A549 treated with AZD9567 at 1 μM for 4 hours (cell line): ENCODE measurements around the gene TMEM9. TPM values are rescaled to one million over a fixed set of nuclear protein-coding genes. Genes with fewer than 3 reads are reported as not detected.

Experiments
- total RNA-seq: library from RNA; stranded (reverse); fragments of 200-300 nt; extraction: Qiagen RNA extraction; gene quantifications from 5 replicates; pipeline ENCODE4 v1.2.3, GENCODE V29; 2022; ENCODE audit not compliant: insufficient read depth

TMEM9 gene
- 82.1 to 90.8 TPM (median 87.0 TPM) in 5 replicates for total RNA-seq

DNA sequence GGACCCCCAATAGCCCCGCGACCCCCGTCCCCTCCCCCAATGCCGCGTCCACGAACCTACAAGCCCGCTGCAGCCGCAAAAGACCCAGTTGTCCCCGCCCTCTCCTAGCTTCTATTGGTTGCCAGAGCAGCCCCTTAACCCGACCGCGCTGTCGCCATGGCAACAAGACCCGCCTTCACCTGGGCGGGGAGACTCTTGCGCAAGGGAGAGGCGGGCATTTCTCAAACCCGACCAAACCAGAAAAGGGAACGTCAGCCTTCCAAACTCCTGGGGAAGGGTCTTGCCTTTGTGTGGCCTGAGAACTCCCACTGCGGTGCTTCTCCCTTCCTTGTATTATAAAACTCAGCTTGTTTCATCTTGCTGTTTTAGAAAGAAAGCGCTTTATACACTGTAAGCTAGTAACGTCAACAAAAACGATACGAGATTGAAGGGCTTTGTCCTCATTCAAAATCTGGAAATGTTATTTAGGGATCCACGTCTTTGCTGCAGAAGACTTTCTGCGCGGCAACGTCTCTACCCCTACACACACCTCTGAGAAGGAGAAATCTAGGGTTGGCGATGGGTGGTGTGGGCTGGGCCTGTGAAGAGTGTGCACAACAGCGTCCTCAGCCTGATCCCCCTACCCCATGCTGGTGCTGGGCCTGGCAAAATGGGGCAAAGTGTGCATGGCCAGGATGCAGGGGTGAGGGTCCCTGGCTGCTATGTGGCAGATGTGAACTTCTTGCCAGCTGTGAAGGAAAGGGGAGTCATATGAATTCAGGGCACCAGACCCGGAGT is at the start of gene TMEM9:
Gene TMEM9 (minus strand): TSS at position 86 of the 777 bp plus-strand sequence. CDS start 551 bp downstream, outside the sequence.

DNA sequence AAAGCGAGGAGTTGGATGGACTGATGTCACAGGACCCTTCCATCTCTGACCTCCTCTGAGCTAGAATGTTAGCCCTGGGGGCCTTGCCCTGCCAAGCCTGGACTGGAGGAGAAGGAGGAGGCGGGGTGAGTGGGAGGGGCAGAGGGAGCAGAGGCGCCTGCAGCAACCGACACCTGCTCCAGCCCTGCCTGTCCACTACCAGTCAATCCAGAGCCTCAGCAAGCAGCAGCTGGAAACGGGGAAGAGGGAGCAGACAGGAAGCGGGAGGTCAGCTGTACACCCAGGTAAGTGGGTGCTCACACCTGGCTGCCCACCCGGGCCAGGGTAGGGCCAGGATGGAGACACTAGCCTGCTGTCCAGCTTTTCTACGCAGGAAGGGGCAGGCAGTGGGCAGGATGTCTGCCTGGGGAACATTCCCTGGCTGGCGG is 36.4 kb upstream of the TMEM9 start, which contains the start of gene IGFN1:
Gene IGFN1 (plus strand): TSS at position 201 of the 428 bp plus-strand sequence. CDS start 2,470 bp downstream, outside the sequence.

DNA sequence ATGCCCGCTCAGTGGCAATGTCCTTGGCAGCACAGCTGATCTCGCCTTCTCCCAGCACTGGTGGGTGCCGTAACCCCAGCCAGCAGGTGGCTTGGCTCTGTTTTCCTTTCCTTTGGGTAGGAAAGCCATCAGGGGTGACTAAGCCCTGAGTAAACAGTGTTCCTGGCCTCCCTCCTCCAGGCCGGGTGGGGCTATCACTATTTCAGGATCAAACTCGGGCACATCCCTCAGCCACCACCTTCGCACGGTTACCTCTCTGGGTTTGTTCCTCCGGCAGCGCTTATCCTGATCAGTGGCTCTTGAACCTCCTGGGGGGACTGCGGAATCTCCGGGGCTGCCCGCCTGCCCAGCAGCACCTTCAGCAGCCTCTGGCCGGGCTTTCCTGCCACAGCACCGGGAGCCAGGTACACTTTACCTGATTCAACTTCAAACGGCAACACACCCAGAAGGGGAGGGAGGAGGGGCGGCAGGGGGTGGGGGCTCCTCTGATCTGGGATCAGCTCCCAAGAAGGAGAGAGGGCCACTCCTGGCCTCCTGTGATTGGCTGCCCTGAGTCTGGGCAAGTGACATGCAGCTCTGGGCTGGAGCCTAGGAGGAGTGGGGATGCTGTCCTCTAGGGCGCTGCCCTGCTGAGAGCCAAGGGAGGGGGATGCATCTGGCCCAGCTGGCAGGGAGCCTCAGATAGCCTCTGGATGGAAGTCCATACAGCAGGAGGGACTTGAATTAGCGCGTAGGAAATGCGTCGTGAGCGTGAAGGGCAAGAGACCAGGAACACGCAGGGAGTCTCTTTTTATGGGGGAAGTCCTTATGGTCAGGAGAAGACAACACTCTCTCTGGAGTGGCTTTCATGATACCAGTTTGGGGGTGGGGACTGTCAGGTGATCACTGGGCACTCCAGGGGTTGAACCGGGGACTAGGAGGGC is 27.2 kb downstream of the TMEM9 start, which contains the start of gene ASCL5:
Gene ASCL5 (minus strand): TSS at position 353 of the 923 bp plus-strand sequence. CDS start 11,812 bp downstream, outside the sequence.

DNA sequence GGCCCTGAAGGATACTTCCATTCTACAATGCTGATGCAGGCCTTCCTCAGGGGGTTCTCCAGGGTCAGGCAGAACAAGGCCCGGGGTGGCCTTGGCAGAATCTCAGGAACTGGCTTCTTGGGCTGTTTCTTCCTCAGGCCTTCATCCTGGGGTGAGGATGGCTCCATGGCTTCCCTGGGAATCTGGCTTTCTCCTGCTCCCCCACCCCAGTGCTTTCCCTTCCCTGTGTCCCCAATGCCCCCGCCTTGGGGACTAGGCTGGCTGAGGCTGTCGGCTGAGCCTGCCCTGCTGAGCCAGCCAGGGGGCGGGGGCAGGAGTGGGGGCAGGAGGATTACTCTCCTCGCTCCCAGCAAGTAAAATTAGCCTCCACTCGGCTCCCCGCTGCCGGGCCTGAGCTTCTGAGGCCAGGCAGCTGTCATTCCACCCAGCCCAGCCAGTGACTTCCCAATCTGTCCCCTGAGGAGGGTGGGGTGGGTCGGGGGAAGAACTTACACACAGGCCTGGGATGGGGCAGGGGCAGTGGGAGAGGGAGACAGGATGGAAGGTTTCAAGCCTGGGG is 42.0 kb downstream of the TMEM9 start, which contains the start of gene CACNA1S:
Gene CACNA1S (minus strand): TSS at position 254 of the 559 bp plus-strand sequence. CDS start 87 bp downstream, at position 167.

Other genes starting within 250 kb of the TMEM9 start
- gene KIF21B, start 130.8 kb downstream of the TMEM9 start, total RNA-seq, result 1.4 to 2.5 TPM (median 2.3 TPM) in 5 replicates
- gene CACNA1S, start 42.0 kb downstream of the TMEM9 start, total RNA-seq, result not detected in 5 replicates
- 0.13 to 0.21 TPM (median 0.15 TPM) in 4 of 5 replicates, not detected in the other for gene ASCL5, start 27.3 kb downstream of the TMEM9 start, total RNA-seq
- gene IGFN1, start 36.4 kb upstream of the TMEM9 start, total RNA-seq, result 0.65 to 0.78 TPM (median 0.71 TPM) in 4 of 5 replicates, not detected in the other
- 0.02 to 0.03 TPM (median 0.02 TPM) in 3 of 5 replicates, not detected in the others for gene PKP1, start 129.0 kb upstream of the TMEM9 start, total RNA-seq
- gene TNNT2, start 223.2 kb upstream of the TMEM9 start, total RNA-seq, result 0.08 to 0.17 TPM in 2 of 5 replicates, not detected in the others
- gene LAD1, start 244.8 kb upstream of the TMEM9 start, total RNA-seq, result 0.27 to 0.63 TPM (median 0.42 TPM) in 4 of 5 replicates, not detected in the other